HG02885 (cell line): Measurements from ENCODE around the gene CEP104.
"Not testable (repeated sequence)": the region's sequence is repeated elsewhere in the genome, so short reads cannot be mapped to it uniquely, and the experiment has no call there.

ENCODE experiments used
- ATAC-seq: cut with Tn5 transposase; IDR thresholded peaks from one replicate; pipeline ENCODE4 v1.9.1; 2021; ENCODE audit warnings: mild to moderate bottlenecking; ENCODE audit not compliant: unreplicated experiment, poor library complexity

CEP104 gene

DNA sequence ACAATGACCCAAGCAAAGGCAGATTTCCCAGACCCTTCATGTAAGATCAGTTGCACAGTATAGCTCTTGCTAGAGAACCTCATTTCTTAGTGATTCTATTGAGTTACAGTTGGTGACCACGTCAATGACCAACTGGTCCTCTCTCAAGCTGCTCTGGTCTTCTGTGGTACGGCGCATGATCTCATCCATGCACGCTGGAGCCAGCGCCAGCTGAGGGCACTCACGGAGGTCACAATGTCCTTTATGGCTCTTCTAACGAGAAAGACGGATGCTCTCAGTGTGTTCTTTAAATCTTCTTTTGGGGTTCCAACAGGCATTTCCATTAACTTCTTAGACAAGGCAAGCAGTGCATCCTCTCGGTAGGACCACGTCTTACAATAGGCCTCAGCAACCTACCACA, 22.3 kb downstream of the CEP104 start:
- no peak for ATAC-seq

DNA sequence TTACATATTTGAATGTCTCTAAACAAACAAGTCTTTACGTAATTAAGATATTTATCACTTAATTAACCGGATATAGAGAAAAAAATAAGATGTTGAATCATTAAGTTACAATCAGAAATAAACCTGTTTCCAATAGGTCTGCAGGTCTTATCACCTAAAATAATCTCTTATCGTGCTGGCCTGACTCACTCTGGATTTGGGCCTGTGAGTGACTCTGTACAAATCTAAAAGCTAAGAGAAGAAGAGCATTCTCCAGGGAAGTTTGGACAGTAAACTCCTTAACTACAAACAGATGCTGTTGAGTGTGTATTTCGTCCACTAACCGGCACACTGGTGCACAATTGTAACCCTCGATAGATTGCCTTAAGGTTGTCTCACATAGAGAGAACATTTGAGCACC, 25.3 kb downstream of the CEP104 start:
- no peak for ATAC-seq

GRCh38 chr1:3828391-3828790, 28.6 kb downstream of the CEP104 start:
- no peak for ATAC-seq

- ATAC-seq, result no peak
Observed at GRCh38 chr1:3827813-3828307, 29.2 kb downstream of the CEP104 start.

GRCh38 chr1:3825356-3825755, 31.7 kb downstream of the CEP104 start:
- no peak for ATAC-seq

DNA sequence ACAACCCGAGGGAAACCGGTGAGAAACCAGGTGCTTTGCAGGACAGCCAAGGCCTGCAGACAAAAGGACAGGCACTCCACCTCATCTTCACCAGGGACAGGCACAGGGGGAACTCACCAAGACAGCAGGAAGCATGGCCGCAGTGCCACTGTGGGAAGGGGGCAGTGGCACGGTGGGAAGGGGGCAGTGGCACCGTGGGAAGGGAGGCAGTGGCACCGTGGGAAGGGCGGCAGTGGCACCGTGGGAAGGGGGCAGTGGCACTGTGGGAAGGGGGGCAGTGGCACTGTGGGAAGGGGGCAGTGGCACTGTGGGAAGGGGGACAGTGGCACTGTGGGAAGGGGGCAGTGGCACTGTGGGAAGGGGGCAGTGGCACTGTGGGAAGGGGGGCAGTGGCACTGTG, 32.4 kb downstream of the CEP104 start:
- no peak for ATAC-seq

DNA sequence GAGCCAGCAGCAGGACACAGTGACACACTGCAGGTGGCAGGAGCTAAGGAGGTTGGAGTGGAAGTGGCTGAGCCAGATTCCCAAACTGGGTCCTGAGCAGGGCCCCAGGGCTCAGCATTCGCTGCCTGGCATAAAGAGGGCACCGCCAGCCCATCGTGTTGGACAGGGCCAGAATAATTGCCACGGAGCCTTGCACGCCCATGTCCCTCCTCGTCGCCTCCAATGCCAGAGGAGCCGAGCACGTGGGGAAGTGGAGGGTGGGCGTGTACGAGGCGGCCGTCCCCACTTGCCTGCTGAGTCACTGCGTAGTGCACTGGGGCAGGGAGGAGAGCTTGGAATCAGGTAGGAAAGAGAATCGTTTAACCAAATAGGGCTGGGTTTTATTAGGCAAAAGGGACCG, 34.6 kb downstream of the CEP104 start:
- ATAC-seq, result no peak

- no peak for ATAC-seq
Observed at GRCh38 chr1:3821908-3822307, 35.1 kb downstream of the CEP104 start.

DNA sequence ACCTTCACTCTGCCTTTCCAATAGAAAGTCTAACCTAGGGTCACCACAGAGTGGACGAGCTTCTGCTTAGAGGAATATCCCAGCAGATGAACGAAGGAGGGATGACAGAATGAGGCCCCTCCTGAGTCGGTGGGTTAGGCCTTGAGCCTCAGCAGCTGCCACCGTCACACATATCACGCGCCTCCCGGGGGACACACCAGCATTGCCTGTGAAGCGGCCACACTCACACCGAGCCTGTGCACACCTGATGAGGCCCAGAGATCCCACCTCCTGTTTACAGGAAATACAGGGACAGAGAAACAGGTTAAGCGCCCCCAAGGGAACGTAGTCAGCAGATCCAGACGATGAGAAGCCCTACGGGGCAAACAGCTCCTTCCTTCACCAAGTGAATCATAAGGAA, 35.6 kb downstream of the CEP104 start:
- no peak for ATAC-seq

DNA sequence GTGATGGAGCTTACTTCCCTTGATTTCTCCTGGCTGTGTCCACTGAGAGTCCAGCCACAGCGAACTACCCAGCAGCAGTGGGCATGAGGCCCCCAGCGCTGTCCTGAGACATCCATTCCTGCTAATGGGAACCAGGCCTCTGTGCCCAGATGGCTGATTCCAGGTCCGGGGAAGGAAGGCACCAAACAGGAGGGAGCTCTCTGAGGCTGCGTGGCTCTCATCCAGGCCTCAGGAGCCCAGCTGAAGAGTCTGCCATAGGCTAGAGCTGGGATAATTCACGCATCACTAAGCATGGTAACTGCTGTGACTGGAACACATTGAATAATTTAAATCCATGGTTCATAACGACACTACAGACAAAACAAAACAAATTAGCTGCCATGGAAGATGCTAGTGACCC, 36.0 kb downstream of the CEP104 start:
- no peak for ATAC-seq

DNA sequence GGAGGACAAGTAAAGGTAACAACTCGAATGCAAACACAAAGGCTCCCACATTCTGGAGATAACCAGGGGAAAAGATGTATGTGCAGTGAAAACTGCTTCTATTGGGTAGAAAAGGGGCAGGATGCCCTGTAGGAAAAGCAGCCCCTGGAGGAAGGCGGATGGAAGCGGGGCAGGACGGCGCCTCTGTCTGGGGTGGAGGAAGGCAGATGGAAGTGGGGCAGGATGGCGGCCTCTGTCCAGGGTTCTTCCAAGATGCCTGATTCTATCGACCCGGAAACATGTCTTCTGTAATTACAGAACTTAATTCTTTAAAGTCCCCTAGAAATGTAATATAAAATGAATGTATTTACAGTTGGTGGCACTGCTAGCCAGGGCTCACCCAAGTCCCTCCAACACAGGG, 36.7 kb downstream of the CEP104 start:
- ATAC-seq, result no peak

GRCh38 chr1:3819771-3820200, 37.2 kb downstream of the CEP104 start:
- no peak for ATAC-seq

- ATAC-seq, result no peak
Observed at GRCh38 chr1:3817821-3818597, 39.0 kb downstream of the CEP104 start.

DNA sequence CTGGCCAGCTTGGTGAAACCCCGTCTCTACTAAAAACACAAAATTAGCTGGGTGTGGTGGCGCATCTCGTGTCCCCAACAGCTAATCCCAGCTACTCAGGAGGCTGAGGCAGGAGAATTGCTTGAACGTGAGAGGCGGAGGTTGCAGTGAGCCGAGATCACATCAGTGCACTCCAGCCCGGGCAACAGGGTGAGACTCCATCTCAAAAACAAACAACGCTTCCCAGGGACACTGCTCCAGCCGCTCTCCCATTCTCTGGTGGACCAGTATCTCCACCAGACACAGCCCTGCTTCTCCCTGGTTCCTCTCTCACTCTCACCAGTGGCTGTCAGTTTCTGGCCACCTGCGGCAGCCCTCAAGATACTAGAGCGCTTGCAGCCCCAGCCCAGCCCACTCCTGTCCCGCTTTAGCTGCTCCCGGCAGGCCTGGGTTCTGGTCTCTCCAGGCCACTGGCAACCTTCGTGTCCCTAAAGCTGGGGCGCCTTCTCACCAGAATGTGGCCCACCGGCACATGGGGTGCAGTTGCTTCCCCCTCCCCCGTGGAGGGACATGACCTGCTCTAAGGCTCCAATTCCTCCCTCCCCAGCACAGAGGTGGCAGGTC, 39.8 kb downstream of the CEP104 start:
- ATAC-seq, result no peak

- no peak for ATAC-seq
Observed at GRCh38 chr1:3816331-3817137, 40.5 kb downstream of the CEP104 start.

DNA sequence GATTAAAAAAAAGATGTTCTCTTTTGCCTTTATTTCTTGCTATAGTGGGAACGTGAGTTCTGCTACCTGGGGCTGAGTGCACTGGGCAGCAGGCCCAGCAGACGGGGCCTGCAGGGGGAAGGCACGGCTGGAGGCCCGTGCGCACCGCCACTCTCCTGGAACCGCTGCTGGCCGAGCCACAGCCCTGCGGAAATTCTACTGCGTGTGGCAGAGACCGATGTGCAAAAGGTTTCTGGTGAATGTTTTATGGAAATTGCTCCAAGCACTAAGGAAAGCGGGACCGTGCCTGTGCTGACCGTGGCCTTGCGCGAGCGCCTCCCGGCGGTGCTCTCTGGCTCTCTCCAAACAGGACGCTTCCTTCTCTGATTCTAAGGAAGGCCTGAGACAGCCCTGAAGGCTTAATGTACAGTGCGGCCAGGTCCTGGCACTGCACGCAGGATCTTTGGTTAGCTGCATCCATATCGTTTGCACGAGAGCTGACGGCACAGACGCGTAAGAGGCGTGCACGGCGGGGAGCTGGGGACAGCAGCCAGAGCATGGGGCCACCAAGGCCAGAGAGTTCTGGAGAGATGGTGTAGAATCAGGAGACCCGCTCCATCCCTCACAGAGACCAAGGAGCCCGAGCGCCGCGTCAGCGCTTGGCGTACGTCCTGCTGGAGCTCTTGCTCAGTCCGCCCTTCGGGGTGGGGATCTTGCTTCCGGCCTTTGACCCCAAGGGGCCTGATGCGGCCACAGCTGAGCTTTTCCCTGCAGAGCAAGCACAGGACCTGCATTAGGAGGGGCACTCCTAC, 42.0 kb downstream of the CEP104 start:
- ATAC-seq, result no peak

GRCh38 chr1:3814065-3814464, 42.9 kb downstream of the CEP104 start:
- no peak for ATAC-seq

GRCh38 chr1:3811595-3811911, 45.5 kb downstream of the CEP104 start:
- ATAC-seq, result no peak

DNA sequence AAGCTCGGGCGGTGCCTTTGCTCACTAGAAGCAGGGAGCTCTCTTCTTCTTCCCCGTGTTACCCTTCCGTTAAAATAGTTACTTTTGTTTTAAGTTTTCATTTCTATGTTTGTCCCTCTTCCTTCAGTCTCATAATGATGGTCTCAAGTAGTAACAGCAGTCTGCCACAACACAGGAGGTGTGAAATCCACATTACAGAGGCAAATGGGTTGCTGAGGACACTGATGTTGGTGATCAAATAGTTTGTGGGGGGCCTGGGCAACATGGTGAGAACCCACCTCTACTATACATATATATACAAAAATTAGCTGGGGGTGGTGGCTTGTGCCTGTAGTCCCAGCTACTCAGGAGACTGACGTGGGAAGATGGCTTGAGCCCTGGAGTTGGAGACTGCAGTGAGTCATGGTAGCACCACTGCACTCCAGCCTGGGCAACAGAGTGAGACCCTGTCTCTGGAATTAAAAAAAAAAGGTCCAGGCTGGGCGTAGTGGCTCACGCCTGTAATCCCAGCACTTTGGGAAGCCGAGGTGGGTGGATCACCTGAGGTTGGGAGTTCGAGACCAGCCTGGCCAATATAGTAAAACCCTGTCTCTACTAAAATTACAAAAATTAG, 46.8 kb downstream of the CEP104 start:
- not testable (repeated sequence) for ATAC-seq

GRCh38 chr1:3809680-3810079, 47.3 kb downstream of the CEP104 start:
- no peak for ATAC-seq
